NB4 (cell line): ENCODE results near the gene MMD.

Experiments
- DNase-seq: peaks from one replicate; pipeline ENCODE4 v3.0.0; 2010; ENCODE audit warnings: low read depth
- H3K4me3 ChIP-seq: one replicate; pipeline ENCODE4 v1.5.1; 2011; ENCODE audit warnings: mild to moderate bottlenecking, low read depth, low read length, moderate library complexity
- CTCF ChIP-seq: IDR thresholded peaks from one replicate; pipeline ENCODE4 v1.5.1; 2012; ENCODE audit warnings: low read depth, low read length
- MYC ChIP-seq: IDR thresholded peaks from 2 replicates; pipeline ENCODE4 v1.6.1; 2011; ENCODE audit warnings: low read depth, low read length
- POLR2A ChIP-seq: IDR thresholded peaks from 2 replicates; pipeline ENCODE4 v1.6.1; 2011; ENCODE audit warnings: mild to moderate bottlenecking; ENCODE audit not compliant: insufficient read length; ENCODE audit errors: extremely low read depth
- TF ChIP-seq, protein P1 (sequence below): IDR thresholded peaks from 2 replicates; pipeline ENCODE4 v1.6.1; 2011; ENCODE audit warnings: low read depth, low read length

Gene MMD

GRCh38 chr17:55452139-55452790, 30.6 kb upstream of the MMD start:
- TF ChIP-seq MYC (no peak), CTCF (no peak), POLR2A (no peak)
- TF ChIP-seq, protein P1, sequence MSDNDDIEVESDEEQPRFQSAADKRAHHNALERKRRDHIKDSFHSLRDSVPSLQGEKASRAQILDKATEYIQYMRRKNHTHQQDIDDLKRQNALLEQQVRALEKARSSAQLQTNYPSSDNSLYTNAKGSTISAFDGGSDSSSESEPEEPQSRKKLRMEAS: no peak
- DNase-seq: no peak
- no peak overlapping the region for H3K4me3 ChIP-seq

DNA sequence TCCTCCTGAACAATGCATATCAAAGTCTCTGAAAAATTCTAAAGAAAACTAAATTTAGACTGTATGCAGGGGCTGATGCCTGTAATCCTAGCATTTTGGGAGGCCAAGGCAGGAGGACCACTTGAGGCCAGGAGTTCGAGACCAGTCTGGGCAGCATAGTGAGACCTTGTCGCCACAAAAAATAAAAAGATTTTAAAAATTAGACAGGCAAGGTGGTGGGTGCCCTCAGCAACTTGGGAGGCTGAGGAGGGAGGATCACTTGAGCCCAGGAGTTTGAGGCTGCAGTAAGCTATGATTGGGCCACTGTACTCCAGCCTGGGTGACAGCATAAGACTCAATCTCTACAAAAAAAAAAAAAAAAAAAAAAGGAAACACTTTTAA, 30.1 kb upstream of the MMD start:
- TF ChIP-seq, protein P1: no peak
- TF ChIP-seq MYC (no peak), CTCF (no peak), POLR2A (no peak)
- no peak for DNase-seq
- H3K4me3 ChIP-seq: no peak overlapping the region

GRCh38 chr17:55451203-55451641, 29.6 kb upstream of the MMD start:
- no peak for TF ChIP-seq CTCF
- TF ChIP-seq MYC: no peak
- TF ChIP-seq POLR2A: no peak
- TF ChIP-seq, protein P1: no peak
- H3K4me3 ChIP-seq: no peak overlapping the region
- no peak for DNase-seq

GRCh38 chr17:55450232-55450825, 28.7 kb upstream of the MMD start:
- H3K4me3 ChIP-seq: no peak overlapping the region
- TF ChIP-seq, protein P1: no peak
- TF ChIP-seq CTCF (no peak), POLR2A (no peak), MYC (no peak)
- no peak for DNase-seq

- H3K4me3 ChIP-seq: no peak overlapping the region
- no peak for TF ChIP-seq CTCF
- no peak for TF ChIP-seq MYC
- DNase-seq: peak; percentile 14
These were observed 27.0 kb upstream of the MMD start for GRCh38 chr17:55448681-55449080.
